ENCODE data around the gene MOV10. TPM values are rescaled to one million over a fixed set of nuclear protein-coding genes. Genes with fewer than 3 reads are reported as not detected.
A peak's percentile ranks its signal among the peaks of the same experiment; 100 is the strongest.

MOV10 gene
- total and polyA plus RNA-seq, 9 of the 15 experiments (the other 6 are each of a cell fraction or from before 2014, with no cell fraction given): 16.7 to 105 (median 49.5) TPM

- CTCF ChIA-PET (ENCODE audit: low intra/inter-chr PET ratio): no interaction called here
Measured at GRCh38 chr1:112737573-112737972, 63.1 kb downstream of the MOV10 start.

More at GRCh38 chr1:112737573-112737972, 63.1 kb downstream of the MOV10 start:
- Histone ChIP-seq H3K79me2 (ENCODE audit: control insufficient read depth, insufficient read depth, low read length) (no peaks in the 10 kb centered on the region), H3K4me1 (replicated peaks in 1 of 2; ENCODE audit: control insufficient read depth in 2 of 2, insufficient read depth in 2 of 2, low read length in 2 of 2) (no peaks in the 10 kb centered on the region), H3K36me3 (ENCODE audit: control insufficient read depth, insufficient read depth, low read length) (no peaks in the 10 kb centered on the region), H2AFZ (ENCODE audit: low read depth, low read length) (no peak overlapping the region), H3K27ac (ENCODE audit: extremely low read depth, low read depth, low read length) (no peak overlapping the region), H3K4me2 (ENCODE audit: insufficient read depth, low read length) (no peak overlapping the region), H3K9ac (ENCODE audit: insufficient read depth in 1 of 2, low read depth in 2 of 2, low read length in 2 of 2) (no peak overlapping the region), H3K4me3 (no peak overlapping the region), H4K20me1 (replicated peaks; ENCODE audit: control insufficient read depth, insufficient read depth, low read length) (no peaks in the 10 kb centered on the region), H3K27me3 (ENCODE audit: control insufficient read depth in 2 of 2, insufficient read depth in 2 of 2, low read length in 2 of 2) (peaks cover 29 to 31% of the 10 kb centered on the region in 2 experiments), H3K9me3 (replicated peaks; ENCODE audit: control insufficient read depth, insufficient read depth, low read depth, low read length) (no peaks in the 10 kb centered on the region), H3K9me1 (ENCODE audit: control insufficient read depth, insufficient read depth, low read length) (no peaks in the 10 kb centered on the region)
- BruUV-seq (replicated peaks): no TSS peak
- TF ChIP-seq RAD21 (CRISPR knock-in tag; conservative IDR thresholded peaks at IDR 0.05 in 1 of 2, IDR thresholded peaks at IDR 0.05 in 1 of 2) (peak; percentile 16 to 46; a peak in 3 of 4 replicates), CTCF (IDR thresholded peaks at IDR 0.05 in 2 of 3, conservative IDR thresholded peaks at IDR 0.05 in 1 of 3; ENCODE audit: insufficient read depth in 2 of 3, low read depth in 1 of 3, low read length in 3 of 3) (peak in 2 of 3 experiments; percentile 19 to 39; a peak in 2 of 6 replicates), REST (IDR thresholded peaks at IDR 0.05; ENCODE audit: borderline replicate concordance) (peak; percentile 10; the same call in 1 of the 2 replicates), REST (CRISPR knock-in tag; IDR thresholded peaks at IDR 0.05; ENCODE audit: low read depth) (no peak), SRF (CRISPR knock-in tag; IDR thresholded peaks at IDR 0.05) (no peak)
- WGBS (ENCODE audit: insufficient coverage, low coverage, missing lambda C conversion rate): 4% methylated on average over 3 of the region's 3 CpGs
- intact Hi-C loops (cut with micrococcal nuclease): no loop called here
- POLR2A ChIA-PET: no interaction called here
- FAIRE-seq (peak; percentile 29), DNase-seq (ENCODE audit: extremely low read depth in 1 of 4, low spot score in 3 of 4) (no peak), ATAC-seq (peak; percentile 62; the same call in 2 of the 3 replicates)
- in situ Hi-C loops (cut with MboI): no loop called here
